ENCODE data around the gene SLC19A3. TPM values are rescaled to one million over a fixed set of nuclear protein-coding genes. Genes with fewer than 3 reads are reported as not detected.
"Not testable (repeated sequence)": the region's sequence is repeated elsewhere in the genome, so short reads cannot be mapped to it uniquely, and the experiment has no call there.

The SLC19A3 gene
- 4.5 TPM for total RNA-seq
- long read RNA-seq, full-length matches to known transcripts = 1 of 2 reads
- long read RNA-seq, partial matches to known transcripts = 0 of 2 reads
- long read RNA-seq, other reads (novel, unspliced or antisense) = 1 of 2 reads

GRCh38 chr2:227717687-227718567, at the start of gene SLC19A3:
Gene SLC19A3, minus strand, starts transcription at chr2:227718028. Its CDS starts 15,710 bp downstream, at chr2:227702318.
- peak; percentile 93 for DNase-seq (ENCODE audit: missing footprints)
- intact Hi-C loops (cut with DNase I) = no loop called here
- ATAC-seq = peak; percentile 96

- ATAC-seq (peak; percentile 98), DNase-seq (ENCODE audit: missing footprints) (peak; percentile 88)
- intact Hi-C loops (cut with DNase I) = loop anchor here (1.0 to 5.0 kb wide), 3 partner anchors 107 to 360 kb away; partner anchors contain the start of gene AGFG1
Measured at GRCh38 chr2:227766373-227766883, 48.6 kb upstream of the SLC19A3 start.

GRCh38 chr2:227765788-227766372, 48.1 kb upstream of the SLC19A3 start:
- no peak for ATAC-seq
- DNase-seq (ENCODE audit: missing footprints) = no peak
- intact Hi-C loops (cut with DNase I) = loop anchor here (1.0 to 5.0 kb wide), 3 partner anchors 107 to 359 kb away; partner anchors contain the start of gene AGFG1

GRCh38 chr2:227761740-227762476, 44.1 kb upstream of the SLC19A3 start:
- DNase-seq (ENCODE audit: missing footprints) (no peak), ATAC-seq (no peak)
- intact Hi-C loops (cut with DNase I) = no loop called here

GRCh38 chr2:227759411-227760118, 41.7 kb upstream of the SLC19A3 start:
- DNase-seq (ENCODE audit: missing footprints) (no peak), ATAC-seq (no peak)
- intact Hi-C loops (cut with DNase I) = no loop called here

GRCh38 chr2:227756261-227756660, 38.4 kb upstream of the SLC19A3 start:
- not testable (repeated sequence) for ATAC-seq

GRCh38 chr2:227748079-227748478, 30.3 kb upstream of the SLC19A3 start:
- no peak for ATAC-seq
- intact Hi-C loops (cut with DNase I) = no loop called here
- no peak for DNase-seq (ENCODE audit: missing footprints)

More at GRCh38 chr2:227756261-227756660, 38.4 kb upstream of the SLC19A3 start:
- DNase-seq (ENCODE audit: missing footprints); intact Hi-C loops (cut with DNase I): not testable (repeated sequence)

GRCh38 chr2:227745594-227745993, 27.8 kb upstream of the SLC19A3 start, which contains the start of gene SCYGR8:
Gene SCYGR8, plus strand, starts transcription at chr2:227745894. Its CDS starts 0 bp downstream, at chr2:227745894.
- intact Hi-C loops (cut with DNase I) = no loop called here
- DNase-seq (ENCODE audit: missing footprints) (no peak), ATAC-seq (no peak)

- intact Hi-C loops (cut with DNase I); ATAC-seq; DNase-seq (ENCODE audit: missing footprints): not testable (repeated sequence)
Measured at GRCh38 chr2:227740705-227741104, 22.9 kb upstream of the SLC19A3 start.

GRCh38 chr2:227739351-227739750, 21.5 kb upstream of the SLC19A3 start:
- intact Hi-C loops (cut with DNase I) = no loop called here
- DNase-seq (ENCODE audit: missing footprints) (no peak), ATAC-seq (no peak)

- intact Hi-C loops (cut with DNase I) = no loop called here
- ATAC-seq (no peak), DNase-seq (ENCODE audit: missing footprints) (no peak)
Measured at GRCh38 chr2:227728035-227728434, 10.2 kb upstream of the SLC19A3 start, which contains the start of gene SCYGR7. Gene SCYGR7, plus strand, starts transcription at chr2:227728335. Its CDS starts 0 bp downstream, at chr2:227728335.

GRCh38 chr2:227724394-227725039, 6.7 kb upstream of the SLC19A3 start, which contains the start of gene SCYGR6:
Gene SCYGR6, minus strand, starts transcription at chr2:227724757. Its CDS starts 0 bp downstream, at chr2:227724757.
- intact Hi-C loops (cut with DNase I) = no loop called here
- DNase-seq (ENCODE audit: missing footprints) = no peak
- ATAC-seq = no peak

- DNase-seq (ENCODE audit: missing footprints); intact Hi-C loops (cut with DNase I); ATAC-seq: not testable (repeated sequence)
Measured at GRCh38 chr2:227722821-227723220, 5.0 kb upstream of the SLC19A3 start.

GRCh38 chr2:227720680-227721079, 2.9 kb upstream of the SLC19A3 start:
- DNase-seq (ENCODE audit: missing footprints) (no peak), ATAC-seq (no peak)
- intact Hi-C loops (cut with DNase I) = no loop called here

GRCh38 chr2:227719641-227720040, 1.8 kb upstream of the SLC19A3 start:
- DNase-seq (ENCODE audit: missing footprints) = no peak
- intact Hi-C loops (cut with DNase I) = no loop called here
- no peak for ATAC-seq

GRCh38 chr2:227716501-227716900, 1.3 kb downstream of the SLC19A3 start:
- ATAC-seq = no peak
- DNase-seq (ENCODE audit: missing footprints) = no peak

GRCh38 chr2:227713291-227713690, 4.5 kb downstream of the SLC19A3 start:
- DNase-seq (ENCODE audit: missing footprints) (no peak), ATAC-seq (no peak)
- intact Hi-C loops (cut with DNase I) = no loop called here

More at GRCh38 chr2:227716501-227716900, 1.3 kb downstream of the SLC19A3 start:
- intact Hi-C loops (cut with DNase I) = no loop called here
